ENCODE data around the gene GLG1.
"Not testable (repeated sequence)": the region's sequence is repeated elsewhere in the genome, so short reads cannot be mapped to it uniquely, and the experiment has no call there.

Gene GLG1

GRCh38 chr16:74558873-74559272, 48.0 kb downstream of the GLG1 start:
- Histone ChIP-seq H3K4me3 (ENCODE audit: low read length) (no peak overlapping the region), H4K20me1 (ENCODE audit: insufficient read depth, low read length) (peaks cover 42% of the 10 kb centered on the region), H3K4me2 (ENCODE audit: low read length) (no peak overlapping the region), H3K4me1 (ENCODE audit: low read length) (peaks cover 27% of the 10 kb centered on the region), H2AFZ (ENCODE audit: low read depth, low read length) (no peak overlapping the region), H3K79me2 (ENCODE audit: low read length) (peaks cover 49% of the 10 kb centered on the region), H3K27ac (ENCODE audit: low read length) (no peak overlapping the region), H3K9me3 (ENCODE audit: insufficient read depth, low read length) (no peaks in the 10 kb centered on the region), H3K36me3 (replicated peaks; ENCODE audit: low read depth, low read length) (peaks cover 7% of the 10 kb centered on the region), H3K27me3 (ENCODE audit: low read depth, low read length) (no peaks in the 10 kb centered on the region), H3K9ac (ENCODE audit: low read length) (no peak overlapping the region)
- no peak for TF ChIP-seq EZH2phosphoT487 (IDR thresholded peaks at IDR 0.05; ENCODE audit: low read depth)
- TF ChIP-seq, protein P1, sequence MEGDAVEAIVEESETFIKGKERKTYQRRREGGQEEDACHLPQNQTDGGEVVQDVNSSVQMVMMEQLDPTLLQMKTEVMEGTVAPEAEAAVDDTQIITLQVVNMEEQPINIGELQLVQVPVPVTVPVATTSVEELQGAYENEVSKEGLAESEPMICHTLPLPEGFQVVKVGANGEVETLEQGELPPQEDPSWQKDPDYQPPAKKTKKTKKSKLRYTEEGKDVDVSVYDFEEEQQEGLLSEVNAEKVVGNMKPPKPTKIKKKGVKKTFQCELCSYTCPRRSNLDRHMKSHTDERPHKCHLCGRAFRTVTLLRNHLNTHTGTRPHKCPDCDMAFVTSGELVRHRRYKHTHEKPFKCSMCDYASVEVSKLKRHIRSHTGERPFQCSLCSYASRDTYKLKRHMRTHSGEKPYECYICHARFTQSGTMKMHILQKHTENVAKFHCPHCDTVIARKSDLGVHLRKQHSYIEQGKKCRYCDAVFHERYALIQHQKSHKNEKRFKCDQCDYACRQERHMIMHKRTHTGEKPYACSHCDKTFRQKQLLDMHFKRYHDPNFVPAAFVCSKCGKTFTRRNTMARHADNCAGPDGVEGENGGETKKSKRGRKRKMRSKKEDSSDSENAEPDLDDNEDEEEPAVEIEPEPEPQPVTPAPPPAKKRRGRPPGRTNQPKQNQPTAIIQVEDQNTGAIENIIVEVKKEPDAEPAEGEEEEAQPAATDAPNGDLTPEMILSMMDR (IDR thresholded peaks at IDR 0.05; ENCODE audit: low read depth, low read length), result no peak

DNA sequence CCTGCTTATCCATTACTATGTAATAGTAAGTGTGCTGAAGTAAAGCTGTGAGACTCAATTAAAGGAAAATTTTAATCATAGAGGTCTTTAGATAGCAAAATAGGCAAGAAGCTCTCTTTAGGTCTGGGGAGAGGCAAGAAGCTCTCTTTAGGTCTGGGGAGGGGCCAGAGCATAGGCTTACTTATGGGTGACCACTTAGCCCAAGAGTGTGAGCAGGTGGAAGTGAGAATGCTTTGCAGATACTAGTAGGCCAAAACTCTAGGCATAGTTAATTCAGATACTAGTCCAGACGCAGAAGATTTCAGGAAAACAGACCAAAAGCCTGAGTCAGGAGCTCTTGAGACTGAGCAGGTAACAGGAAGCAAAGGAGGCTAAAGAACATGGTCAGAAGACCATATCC, 49.6 kb downstream of the GLG1 start:
- H4K20me1 ChIP-seq (ENCODE audit: insufficient read depth, low read length), result peaks cover 28% of the 10 kb centered on the region
- H3K9me3 ChIP-seq (ENCODE audit: insufficient read depth, low read length), result no peaks in the 10 kb centered on the region
- peak overlapping the region; percentile 29 for H3K27ac ChIP-seq (ENCODE audit: low read length)
- no peaks in the 10 kb centered on the region for H3K27me3 ChIP-seq (ENCODE audit: low read depth, low read length)
- H3K79me2 ChIP-seq (ENCODE audit: low read length), result peaks cover 33% of the 10 kb centered on the region
- peaks cover 21% of the 10 kb centered on the region for H3K4me1 ChIP-seq (ENCODE audit: low read length)
- TF ChIP-seq EZH2phosphoT487 (IDR thresholded peaks at IDR 0.05; ENCODE audit: low read depth), result no peak
- TF ChIP-seq, protein P1 (IDR thresholded peaks at IDR 0.05; ENCODE audit: low read depth, low read length), result no peak
- no peak overlapping the region for H3K4me3 ChIP-seq (ENCODE audit: low read length)
- peaks cover 2% of the 10 kb centered on the region for H3K36me3 ChIP-seq (replicated peaks; ENCODE audit: low read depth, low read length)
- H3K4me2 ChIP-seq (ENCODE audit: low read length), result no peak overlapping the region; the same call in 1 of the 2 replicates
- H3K9ac ChIP-seq (ENCODE audit: low read length), result no peak overlapping the region
- H2AFZ ChIP-seq (ENCODE audit: low read depth, low read length), result no peak overlapping the region

DNA sequence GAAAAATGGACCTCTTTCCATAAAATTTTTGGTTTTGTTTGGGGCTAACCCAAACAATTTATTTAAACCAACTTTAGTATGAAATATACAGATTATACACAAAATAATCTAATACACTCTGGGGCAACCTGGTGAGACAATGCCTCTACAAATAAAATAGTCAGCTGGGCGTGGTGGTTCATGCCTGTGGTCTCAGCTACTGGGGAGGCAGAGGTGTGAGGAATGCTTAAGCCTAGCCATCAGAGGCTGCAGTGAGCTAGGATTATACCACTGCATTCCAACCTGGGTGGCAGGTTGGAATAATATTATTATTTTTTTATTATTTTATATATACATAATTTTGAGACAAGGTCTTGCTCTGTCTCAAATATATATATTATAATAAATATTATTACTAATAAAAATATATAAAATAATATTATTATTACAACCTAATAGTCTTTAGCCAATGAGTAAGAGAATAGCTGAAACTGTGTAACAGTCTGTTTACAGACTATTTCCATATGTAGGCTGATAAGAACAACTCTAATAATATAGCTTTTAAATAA, 50.5 kb downstream of the GLG1 start:
- Histone ChIP-seq H2AFZ (ENCODE audit: low read depth, low read length) (no peak overlapping the region), H3K27me3 (ENCODE audit: low read depth, low read length) (no peaks in the 10 kb centered on the region), H3K36me3 (replicated peaks; ENCODE audit: low read depth, low read length) (peaks cover 2% of the 10 kb centered on the region), H3K9ac (ENCODE audit: low read length) (no peak overlapping the region), H3K9me3 (ENCODE audit: insufficient read depth, low read length) (no peaks in the 10 kb centered on the region), H3K4me2 (ENCODE audit: low read length) (no peak overlapping the region), H4K20me1 (ENCODE audit: insufficient read depth, low read length) (peaks cover 20% of the 10 kb centered on the region), H3K27ac (ENCODE audit: low read length) (no peak overlapping the region), H3K79me2 (ENCODE audit: low read length) (peaks cover 25% of the 10 kb centered on the region), H3K4me3 (ENCODE audit: low read length) (no peak overlapping the region), H3K4me1 (ENCODE audit: low read length) (peaks cover 16% of the 10 kb centered on the region)
- no peak for TF ChIP-seq EZH2phosphoT487 (IDR thresholded peaks at IDR 0.05; ENCODE audit: low read depth)
- TF ChIP-seq, protein P1 (IDR thresholded peaks at IDR 0.05; ENCODE audit: low read depth, low read length), result no peak

DNA sequence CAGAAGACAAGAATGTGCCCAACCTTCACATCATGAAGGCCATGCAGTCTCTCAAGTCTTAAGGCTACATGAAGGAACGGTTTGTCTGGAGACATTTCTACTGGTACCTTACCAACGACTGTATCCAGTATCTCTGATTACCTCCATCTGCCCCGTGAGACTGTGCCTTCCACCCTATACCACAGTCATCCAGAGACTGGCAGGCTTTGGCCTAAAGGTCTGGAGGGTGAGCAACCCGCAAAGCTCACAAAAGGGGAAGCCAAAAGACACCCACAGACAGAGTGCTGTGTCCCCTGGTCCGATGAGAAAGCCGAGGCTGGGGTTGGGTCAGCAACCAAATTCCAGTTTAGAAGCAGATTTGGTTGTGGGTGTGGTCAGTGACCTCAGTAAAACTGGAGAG, 54.6 kb downstream of the GLG1 start:
- not testable (repeated sequence) for H3K4me1 ChIP-seq (ENCODE audit: low read length); H4K20me1 ChIP-seq (ENCODE audit: insufficient read depth, low read length); H3K27ac ChIP-seq (ENCODE audit: low read length); H2AFZ ChIP-seq (ENCODE audit: low read depth, low read length); H3K79me2 ChIP-seq (ENCODE audit: low read length); H3K4me2 ChIP-seq (ENCODE audit: low read length); H3K9ac ChIP-seq (ENCODE audit: low read length); H3K9me3 ChIP-seq (ENCODE audit: insufficient read depth, low read length); H3K27me3 ChIP-seq (ENCODE audit: low read depth, low read length); H3K36me3 ChIP-seq (replicated peaks; ENCODE audit: low read depth, low read length); H3K4me3 ChIP-seq (ENCODE audit: low read length)

DNA sequence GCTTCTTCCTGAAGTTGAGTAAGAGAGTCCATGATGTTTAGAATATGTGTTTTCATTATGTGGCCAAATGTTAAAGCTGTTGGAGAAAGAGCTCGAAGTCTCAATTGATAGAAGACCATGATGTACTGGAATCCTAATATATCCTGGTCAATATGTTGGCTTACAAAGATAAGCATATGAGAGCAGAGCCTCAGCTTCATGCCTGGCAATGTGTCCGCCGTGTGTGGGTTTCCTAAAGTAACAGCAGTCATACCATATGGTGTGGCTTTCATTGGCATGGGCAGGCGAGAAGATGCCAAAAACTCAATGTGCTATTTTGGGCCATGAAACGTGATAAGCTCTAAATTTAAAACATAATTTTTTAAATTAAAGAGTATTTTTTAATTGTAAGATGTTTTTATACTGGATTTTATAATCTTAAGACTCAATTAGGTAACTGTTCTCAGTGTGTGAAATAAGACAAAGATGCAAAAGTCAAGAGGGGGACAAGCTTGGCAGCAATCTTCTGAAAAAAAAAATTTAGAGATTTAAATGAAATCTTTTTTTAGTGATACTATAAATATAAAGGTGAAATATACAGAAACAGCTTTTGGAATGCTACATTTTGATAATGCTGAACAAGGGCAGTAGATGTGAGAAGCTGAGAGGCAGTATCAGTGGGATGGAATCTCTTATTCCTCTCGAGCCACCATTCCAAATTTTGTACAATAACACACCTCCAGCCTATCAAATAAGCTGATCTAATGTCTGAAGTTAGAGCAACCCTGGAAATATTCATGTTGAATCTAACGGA, 56.5 kb downstream of the GLG1 start:
- H3K27me3 ChIP-seq (ENCODE audit: low read depth, low read length); H3K9me3 ChIP-seq (ENCODE audit: insufficient read depth, low read length); H3K9ac ChIP-seq (ENCODE audit: low read length); H3K4me2 ChIP-seq (ENCODE audit: low read length); H3K79me2 ChIP-seq (ENCODE audit: low read length); H4K20me1 ChIP-seq (ENCODE audit: insufficient read depth, low read length); H3K36me3 ChIP-seq (replicated peaks; ENCODE audit: low read depth, low read length); H2AFZ ChIP-seq (ENCODE audit: low read depth, low read length); H3K27ac ChIP-seq (ENCODE audit: low read length); H3K4me1 ChIP-seq (ENCODE audit: low read length); H3K4me3 ChIP-seq (ENCODE audit: low read length): not testable (repeated sequence)

- not testable (repeated sequence) for H3K9me3 ChIP-seq (ENCODE audit: insufficient read depth, low read length); H3K4me1 ChIP-seq (ENCODE audit: low read length); H3K4me2 ChIP-seq (ENCODE audit: low read length); H3K27me3 ChIP-seq (ENCODE audit: low read depth, low read length); H3K9ac ChIP-seq (ENCODE audit: low read length); H3K36me3 ChIP-seq (replicated peaks; ENCODE audit: low read depth, low read length); H4K20me1 ChIP-seq (ENCODE audit: insufficient read depth, low read length); H3K4me3 ChIP-seq (ENCODE audit: low read length); H2AFZ ChIP-seq (ENCODE audit: low read depth, low read length); H3K79me2 ChIP-seq (ENCODE audit: low read length); H3K27ac ChIP-seq (ENCODE audit: low read length)
Measured at GRCh38 chr16:74546112-74546511, 60.8 kb downstream of the GLG1 start.

DNA sequence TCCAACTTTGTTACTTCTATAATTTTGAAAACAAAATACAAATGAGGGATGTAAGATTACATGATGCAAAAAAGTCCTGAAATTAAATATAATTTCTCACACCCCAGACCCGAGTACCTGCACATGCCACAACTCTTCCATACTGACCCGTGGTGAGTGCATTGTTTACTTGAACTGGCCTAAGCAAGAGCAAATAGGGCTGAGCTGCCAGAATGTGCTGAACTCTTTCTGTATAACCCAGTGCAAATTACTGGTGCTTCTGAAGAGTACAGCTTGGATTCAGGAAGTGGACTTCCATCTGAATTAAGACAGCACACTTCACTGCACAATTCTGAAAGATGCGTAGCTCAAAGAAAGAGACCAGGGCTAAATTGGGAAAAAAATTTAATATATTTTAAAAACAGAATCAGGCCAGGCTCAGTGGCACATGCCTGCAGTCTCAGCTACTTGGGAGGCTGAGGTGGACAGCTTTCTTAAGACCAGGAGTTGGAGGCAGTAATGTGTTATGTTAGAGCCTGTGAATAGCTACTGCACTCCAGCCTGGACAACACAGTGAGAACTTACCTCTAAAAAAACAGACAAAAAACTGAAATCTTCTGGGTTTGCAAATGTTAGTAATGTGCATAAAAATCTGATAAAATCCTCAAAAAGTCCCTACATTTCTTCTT, 63.9 kb downstream of the GLG1 start:
- H2AFZ ChIP-seq (ENCODE audit: low read depth, low read length); H3K36me3 ChIP-seq (replicated peaks; ENCODE audit: low read depth, low read length); H3K27ac ChIP-seq (ENCODE audit: low read length); H3K4me2 ChIP-seq (ENCODE audit: low read length); H3K9me3 ChIP-seq (ENCODE audit: insufficient read depth, low read length); H3K4me3 ChIP-seq (ENCODE audit: low read length); H4K20me1 ChIP-seq (ENCODE audit: insufficient read depth, low read length); H3K4me1 ChIP-seq (ENCODE audit: low read length); H3K9ac ChIP-seq (ENCODE audit: low read length); H3K27me3 ChIP-seq (ENCODE audit: low read depth, low read length); H3K79me2 ChIP-seq (ENCODE audit: low read length): not testable (repeated sequence)
